Neural progenitor cell (in vitro differentiated cells): Measurements from ENCODE around the gene ITGAL.

Experiments
- EZH2 ChIP-seq: fragments of 200-600 bp; sonication (generic); IDR thresholded peaks from 2 replicates; pipeline ENCODE4 v1.6.1; 2017; ENCODE audit warnings: antibody characterized with exemption, mild to moderate bottlenecking, moderate library complexity
- EZH2phosphoT487 ChIP-seq: fragments of 200-600 bp; sonication (generic); IDR thresholded peaks from 2 replicates; pipeline ENCODE4 v1.6.1; 2017; ENCODE audit warnings: antibody characterized with exemption
- TF ChIP-seq, protein P1 (sequence below): fragments of 200-600 bp; sonication (generic); IDR thresholded peaks from 2 replicates; pipeline ENCODE4 v1.5.1; 2017; ENCODE audit warnings: antibody characterized with exemption, mild to moderate bottlenecking

DNA sequence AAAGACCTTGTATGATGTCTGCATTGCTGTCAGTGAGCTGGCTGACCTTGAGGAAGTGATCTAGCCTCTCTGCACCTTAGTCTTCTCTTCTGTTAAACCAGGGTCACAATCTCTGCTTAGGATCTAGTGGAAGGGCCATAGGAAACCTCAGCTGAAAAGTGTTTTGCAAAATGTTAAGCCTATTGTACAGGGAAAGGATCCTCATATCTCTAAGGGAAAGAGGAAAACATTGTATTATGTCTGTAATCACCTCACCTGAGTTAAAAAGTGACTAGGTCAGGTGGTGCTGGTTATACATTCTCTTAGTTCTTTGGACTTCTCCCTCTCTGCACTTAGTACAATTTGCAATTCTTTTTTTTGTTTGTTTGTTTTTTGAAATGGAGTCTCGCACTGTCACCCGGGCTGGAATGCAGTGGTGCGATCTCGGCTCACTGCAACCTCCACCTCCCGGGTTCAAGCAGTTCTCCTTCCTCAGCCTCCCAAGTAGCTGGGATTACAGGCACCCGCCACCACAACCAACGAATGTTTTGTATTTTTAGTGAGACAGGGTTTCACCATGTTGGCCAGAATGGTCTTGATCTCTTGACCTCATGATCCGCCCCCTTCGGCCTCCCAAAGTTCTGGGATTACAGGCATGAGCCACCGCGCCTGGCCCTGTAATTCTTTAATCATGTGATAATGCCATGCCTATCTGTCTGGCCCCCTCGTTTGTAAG lies 24.9 kb upstream of the ITGAL start:
- TF ChIP-seq, protein P1, sequence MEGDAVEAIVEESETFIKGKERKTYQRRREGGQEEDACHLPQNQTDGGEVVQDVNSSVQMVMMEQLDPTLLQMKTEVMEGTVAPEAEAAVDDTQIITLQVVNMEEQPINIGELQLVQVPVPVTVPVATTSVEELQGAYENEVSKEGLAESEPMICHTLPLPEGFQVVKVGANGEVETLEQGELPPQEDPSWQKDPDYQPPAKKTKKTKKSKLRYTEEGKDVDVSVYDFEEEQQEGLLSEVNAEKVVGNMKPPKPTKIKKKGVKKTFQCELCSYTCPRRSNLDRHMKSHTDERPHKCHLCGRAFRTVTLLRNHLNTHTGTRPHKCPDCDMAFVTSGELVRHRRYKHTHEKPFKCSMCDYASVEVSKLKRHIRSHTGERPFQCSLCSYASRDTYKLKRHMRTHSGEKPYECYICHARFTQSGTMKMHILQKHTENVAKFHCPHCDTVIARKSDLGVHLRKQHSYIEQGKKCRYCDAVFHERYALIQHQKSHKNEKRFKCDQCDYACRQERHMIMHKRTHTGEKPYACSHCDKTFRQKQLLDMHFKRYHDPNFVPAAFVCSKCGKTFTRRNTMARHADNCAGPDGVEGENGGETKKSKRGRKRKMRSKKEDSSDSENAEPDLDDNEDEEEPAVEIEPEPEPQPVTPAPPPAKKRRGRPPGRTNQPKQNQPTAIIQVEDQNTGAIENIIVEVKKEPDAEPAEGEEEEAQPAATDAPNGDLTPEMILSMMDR = no peak
- TF ChIP-seq EZH2 = no peak
- no peak for TF ChIP-seq EZH2phosphoT487
